Hematopoietic multipotent progenitor cell treated with erythropoietin and hydrocortisone succinate and interleukin-3 and kit ligand, for 8 days (in vitro differentiated cells): ENCODE data around the gene MS4A3.
"Not testable (repeated sequence)": the region's sequence is repeated elsewhere in the genome, so short reads cannot be mapped to it uniquely, and the experiment has no call there.

Source experiments
- DNase-seq: peaks from one replicate; pipeline ENCODE4 v3.0.0-alpha.2; 2015

The MS4A3 gene, protein sequence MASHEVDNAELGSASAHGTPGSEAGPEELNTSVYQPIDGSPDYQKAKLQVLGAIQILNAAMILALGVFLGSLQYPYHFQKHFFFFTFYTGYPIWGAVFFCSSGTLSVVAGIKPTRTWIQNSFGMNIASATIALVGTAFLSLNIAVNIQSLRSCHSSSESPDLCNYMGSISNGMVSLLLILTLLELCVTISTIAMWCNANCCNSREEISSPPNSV

DNA sequence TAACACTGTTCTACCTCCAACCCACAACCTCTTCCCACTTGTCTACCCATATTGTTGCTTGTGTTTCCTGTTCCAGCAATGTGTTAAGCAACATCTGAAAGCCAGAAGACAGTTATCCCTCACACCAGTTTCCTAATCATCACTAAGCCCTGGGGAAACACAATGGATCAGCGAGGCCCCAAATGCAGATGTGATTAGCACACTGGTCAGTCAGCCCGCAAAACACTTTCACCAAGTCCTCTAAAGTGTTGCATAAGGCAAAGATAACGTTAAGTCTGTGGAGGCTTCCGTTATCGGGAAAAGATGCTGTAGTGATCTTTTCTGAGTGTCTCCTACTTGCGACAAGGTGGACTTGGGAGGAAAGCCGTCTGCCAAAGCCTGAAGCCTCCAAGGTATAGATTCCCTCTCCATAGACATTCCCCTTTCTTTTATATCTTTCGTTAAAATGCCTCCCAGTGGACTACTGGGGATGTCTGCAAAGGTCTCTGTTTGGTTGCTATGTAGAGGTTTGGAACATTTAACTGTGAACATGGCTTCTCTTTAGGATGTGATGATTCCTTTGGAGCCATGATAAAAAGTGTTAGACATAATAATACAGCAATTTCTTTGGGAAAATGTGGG is at the start of gene MS4A3:
MS4A3 (plus strand) TSS at position 317 of the 621 bp plus-strand sequence. CDS start 4,496 bp downstream, outside the sequence.
- DNase-seq, result peak; percentile 20

GRCh38 chr11:60016881-60017280 is 39.6 kb upstream of the MS4A3 start, which contains the start of gene OOSP4B:
Gene OOSP4B (plus strand): TSS chr11:60017181.
- DNase-seq, result no peak

- no peak for DNase-seq
These were observed 38.4 kb upstream of the MS4A3 start for GRCh38 chr11:60018058-60018457.

DNA sequence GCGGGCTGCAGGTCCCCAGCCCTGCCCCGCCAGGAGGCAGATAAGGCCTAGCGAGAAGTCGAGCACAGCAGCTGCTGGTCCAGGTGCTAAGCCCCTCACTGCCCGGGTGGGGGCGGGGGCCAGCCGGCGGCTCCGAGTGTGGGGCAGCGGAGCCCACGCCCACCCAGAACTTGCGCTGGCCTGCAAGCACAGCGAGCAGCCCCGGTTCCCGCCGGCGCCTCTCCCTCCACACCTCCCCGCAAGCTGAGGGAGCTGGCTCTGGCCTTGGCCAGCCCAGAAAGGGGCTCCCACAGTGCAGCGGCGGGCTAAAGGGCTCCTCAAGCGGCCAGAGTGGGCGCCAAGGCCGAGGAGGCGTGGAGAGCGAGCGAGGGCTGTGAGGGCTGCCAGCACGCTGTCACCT is 36.1 kb upstream of the MS4A3 start:
- DNase-seq, result not testable (repeated sequence)

- DNase-seq, result no peak
These were observed 27.3 kb upstream of the MS4A3 start for GRCh38 chr11:60029015-60029632.

DNA sequence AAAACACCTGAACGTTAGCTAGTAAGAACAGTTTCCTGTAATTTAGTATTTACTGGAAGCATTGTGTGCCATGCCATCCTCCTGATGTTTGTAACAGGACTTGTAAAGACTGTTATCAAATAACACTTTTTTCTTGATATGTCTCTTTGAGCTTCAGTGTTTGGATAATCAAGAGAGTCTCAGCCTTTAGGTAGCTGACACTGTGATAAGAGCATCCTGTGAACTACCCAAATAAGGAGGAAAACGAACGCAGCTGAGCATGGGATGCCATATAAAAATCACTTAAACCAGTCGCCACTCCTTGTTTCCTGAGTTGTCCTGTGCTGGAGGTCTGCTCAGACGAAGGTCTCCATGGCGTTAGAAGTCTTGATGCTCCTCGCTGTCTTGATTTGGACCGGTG is 16.4 kb upstream of the MS4A3 start, which contains the start of gene OOSP2:
OOSP2 (plus strand) TSS at position 301 of the 400 bp plus-strand sequence; CDS start at position 352, 51 bp downstream.
- DNase-seq, result no peak

GRCh38 chr11:60050422-60050821 is 6.0 kb upstream of the MS4A3 start:
- not testable (repeated sequence) for DNase-seq

- not testable (repeated sequence) for DNase-seq
These were observed 5.6 kb upstream of the MS4A3 start for GRCh38 chr11:60050839-60051238.

DNA sequence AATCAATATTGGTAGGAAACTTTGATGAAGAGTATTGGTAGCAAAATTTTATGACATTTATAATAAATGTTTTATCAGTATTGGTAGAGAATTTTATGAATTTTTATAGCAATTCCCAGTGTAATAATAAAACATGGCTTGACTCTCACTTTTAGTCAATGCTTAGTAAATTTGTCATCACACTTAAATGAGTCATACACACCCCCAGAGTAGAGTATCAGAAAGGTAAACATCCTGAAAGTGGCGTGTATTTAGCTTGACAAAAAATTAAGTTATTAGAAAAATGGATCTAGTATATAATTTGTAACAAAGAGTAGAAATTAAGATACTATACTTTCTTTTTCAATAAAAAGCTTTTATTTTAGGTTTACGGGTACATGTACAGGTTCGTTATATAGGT is 2.6 kb downstream of the MS4A3 start:
- DNase-seq, result no peak

DNA sequence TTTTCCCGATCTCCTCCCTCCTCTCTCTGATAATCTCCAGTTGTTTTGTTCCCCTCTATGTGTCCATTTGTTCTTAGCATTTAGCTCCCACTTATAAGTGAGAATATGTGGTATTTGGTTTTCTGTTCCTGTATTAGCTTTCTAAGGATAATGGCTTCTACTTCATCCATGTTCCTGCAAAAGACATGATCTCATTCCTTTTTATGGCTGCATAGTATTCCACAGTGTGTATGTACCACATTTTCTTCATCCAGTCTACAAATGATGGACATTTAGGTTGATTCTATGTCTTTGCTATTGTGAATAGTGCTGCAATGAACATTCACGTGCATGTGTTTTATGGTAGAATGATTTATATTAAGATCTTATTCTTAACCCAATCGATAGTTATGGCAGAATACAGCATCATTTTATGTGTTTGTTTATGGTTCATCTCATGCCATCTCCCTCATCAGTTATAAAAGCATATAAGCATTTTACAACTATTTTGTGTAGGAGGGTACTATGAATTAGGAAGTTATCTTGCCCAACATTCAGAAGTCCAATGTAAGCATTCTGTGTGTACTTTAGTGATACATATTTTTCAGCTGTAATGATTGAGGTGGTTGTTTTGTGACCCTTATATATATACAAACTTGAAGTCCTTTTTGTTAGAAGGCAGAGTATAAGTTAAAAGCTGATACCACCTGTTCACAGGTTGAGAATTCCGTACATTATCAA is 3.2 kb downstream of the MS4A3 start:
- DNase-seq, result no peak

DNA sequence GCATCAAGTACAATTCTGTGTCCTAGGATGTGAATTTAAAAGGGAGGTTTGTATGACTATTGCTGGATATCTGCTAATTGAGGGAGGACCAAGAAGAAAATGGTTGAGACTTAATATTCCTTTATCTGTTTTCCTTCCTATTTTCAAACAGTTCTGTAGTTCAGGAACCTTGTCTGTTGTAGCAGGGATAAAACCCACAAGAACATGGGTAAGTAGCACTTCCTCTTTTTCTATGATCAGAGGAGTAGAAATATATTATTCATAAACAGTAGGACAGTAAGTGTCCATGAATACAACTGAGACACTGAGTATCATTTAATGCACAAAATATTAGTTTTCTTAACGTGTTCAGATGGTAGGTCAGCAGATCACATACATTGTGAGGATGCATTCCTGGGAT is 7.6 kb downstream of the MS4A3 start:
- peak; percentile 28 for DNase-seq

DNA sequence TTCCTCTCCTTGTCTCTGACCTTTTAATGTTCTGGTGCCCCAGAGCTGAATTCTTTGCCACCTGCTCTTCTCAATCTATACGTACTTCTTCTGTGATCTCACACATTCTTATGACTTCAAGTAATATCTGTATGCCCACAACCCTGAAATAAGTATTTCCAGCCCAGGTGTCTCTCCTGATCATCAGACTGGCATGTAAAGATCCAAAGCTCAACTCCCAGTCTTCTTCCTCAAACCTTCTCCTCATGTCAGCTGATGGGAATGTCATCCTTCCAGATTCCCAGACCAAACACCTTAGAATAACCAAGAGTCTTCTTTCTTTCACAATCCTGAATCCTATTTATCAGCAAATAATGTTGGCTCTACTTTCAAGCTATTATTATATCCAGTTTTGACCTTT is 9.3 kb downstream of the MS4A3 start:
- DNase-seq, result no peak

- no peak for DNase-seq
These were observed 13.0 kb downstream of the MS4A3 start for GRCh38 chr11:60069450-60069849.

DNA sequence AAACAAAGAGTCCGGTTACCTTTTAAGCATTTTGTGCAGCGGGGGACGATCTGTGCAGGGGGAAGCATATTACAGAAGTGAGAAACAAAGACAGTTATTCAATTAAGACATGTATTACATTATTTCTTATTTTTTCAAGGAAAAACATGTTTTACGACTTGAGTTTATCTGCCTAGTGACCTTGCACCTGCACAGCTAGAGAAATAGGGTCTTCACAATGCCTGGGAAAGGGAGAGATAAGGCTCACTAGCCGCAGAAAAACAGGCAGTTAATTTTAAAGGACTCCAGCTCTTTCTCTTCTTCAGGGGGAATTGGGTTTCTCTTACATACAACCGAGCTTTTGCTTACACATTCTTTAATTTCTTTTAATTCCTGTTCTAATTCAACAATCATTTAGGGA is 15.2 kb downstream of the MS4A3 start:
- DNase-seq, result not testable (repeated sequence)

DNA sequence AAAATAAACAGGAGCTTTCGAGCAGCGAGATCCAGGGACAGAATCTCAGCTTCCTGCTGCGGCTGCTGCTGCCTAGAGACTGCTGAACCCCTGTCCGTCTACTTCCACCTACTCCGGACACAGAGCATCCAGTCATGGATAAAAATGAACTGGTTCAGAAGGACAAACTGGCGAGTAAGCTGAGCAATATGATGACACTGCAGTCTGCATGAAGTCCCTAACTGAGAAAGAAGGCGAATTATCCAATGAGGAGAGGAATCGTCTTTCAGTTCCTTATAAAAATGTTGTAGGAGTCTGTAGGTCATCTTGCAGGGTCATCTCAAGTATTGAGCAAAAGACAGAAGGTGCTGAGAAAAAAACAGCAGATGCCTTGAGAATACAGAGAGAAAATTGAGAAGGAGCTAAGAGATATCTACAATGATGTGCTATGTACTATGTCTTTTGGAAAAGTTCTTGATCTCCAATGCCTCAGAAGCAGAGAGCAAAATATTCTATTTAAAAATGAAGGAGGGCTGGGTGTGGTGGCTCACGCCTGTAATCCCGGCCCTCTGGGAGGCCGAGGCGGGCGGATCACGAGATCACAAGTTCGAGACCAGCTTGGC is 20.9 kb downstream of the MS4A3 start:
- no peak for DNase-seq

DNA sequence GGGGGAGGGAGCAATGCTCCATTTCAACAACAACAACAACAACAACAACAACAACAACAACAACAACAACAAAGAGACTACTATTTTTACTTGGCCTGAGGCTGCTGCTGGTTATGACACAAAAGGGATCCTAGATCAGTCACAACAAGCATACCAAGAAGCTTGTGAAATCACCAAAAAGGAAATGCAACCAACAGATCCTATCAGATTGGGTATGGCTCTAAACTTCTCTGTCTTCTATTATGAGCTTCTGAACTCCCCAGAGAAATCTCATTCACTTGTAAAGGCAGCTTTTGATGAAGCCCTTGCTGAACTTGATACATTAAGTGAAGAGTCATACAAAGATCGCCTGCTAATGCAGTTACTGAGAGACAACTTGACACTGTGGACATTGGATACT is 21.5 kb downstream of the MS4A3 start:
- DNase-seq, result no peak

- peak; percentile 35 for DNase-seq
These were observed 22.3 kb downstream of the MS4A3 start for GRCh38 chr11:60078745-60079144.

DNA sequence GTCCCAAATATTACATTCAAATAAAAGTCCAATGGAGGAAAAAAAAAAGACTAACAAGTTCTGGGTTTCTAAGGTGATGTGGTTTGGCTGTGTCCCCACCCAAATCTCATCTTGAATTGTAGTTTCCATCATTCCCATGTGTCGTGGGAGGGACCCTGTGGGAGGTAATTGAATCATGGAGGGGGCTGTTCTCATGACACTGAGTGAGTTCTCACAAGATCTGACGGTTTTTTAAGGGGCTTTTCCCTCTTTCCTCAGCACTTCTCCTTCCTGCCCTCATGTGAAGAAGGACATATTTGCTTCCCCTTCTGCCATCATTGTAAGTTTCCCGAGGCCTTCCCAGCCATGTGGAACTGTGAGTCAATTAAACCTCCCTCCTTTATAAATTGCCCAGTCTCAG is 24.1 kb downstream of the MS4A3 start:
- DNase-seq, result no peak

DNA sequence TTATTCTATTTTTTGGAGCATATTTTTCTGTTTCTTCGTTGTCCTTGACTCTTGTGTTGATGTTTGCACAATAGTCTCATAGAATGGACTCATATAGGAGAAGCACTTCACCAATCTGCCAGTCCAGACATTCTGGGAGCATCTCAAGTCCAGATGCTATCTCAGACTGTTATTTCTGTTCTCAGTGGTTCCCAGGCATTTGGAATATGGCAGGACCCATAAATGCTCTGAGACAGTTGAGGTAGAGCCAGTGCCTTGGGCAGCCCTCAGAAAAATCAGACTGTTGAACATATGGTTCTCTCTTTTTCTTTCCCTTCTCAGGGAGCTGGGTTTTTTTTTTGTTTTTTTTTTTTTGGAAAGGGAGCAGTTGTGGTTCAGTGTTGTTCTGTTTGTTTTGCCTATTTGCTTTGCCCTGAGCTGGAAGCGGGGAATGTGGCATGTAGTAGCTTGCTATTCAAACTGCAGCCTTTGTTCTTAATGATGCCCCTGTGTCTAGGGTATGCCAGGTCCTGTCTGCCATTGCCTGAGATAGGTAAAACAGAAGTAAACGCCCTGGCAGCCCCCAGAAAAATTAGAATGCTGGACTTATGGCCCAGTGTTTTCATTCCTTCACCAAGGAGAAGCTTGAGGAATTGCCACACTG is 28.3 kb downstream of the MS4A3 start:
- DNase-seq, result no peak

- DNase-seq, result peak; percentile 17
These were observed 29.4 kb downstream of the MS4A3 start for GRCh38 chr11:60085909-60086308.

- DNase-seq, result no peak
These were observed 30.8 kb downstream of the MS4A3 start for GRCh38 chr11:60087239-60087638.

- DNase-seq, result no peak
These were observed 31.9 kb downstream of the MS4A3 start, which contains the start of gene MS4A2 for GRCh38 chr11:60088364-60088763. Gene MS4A2 (plus strand): TSS chr11:60088664. CDS start chr11:60088766, 102 bp downstream.
